NCI-H82 (cell line): ENCODE results near the gene FOXB1.

Source experiments
- DNase-seq: peaks from one replicate; lab custom pipeline; 2025; lab: John Stamatoyannopoulos, UW

Gene FOXB1

DNA sequence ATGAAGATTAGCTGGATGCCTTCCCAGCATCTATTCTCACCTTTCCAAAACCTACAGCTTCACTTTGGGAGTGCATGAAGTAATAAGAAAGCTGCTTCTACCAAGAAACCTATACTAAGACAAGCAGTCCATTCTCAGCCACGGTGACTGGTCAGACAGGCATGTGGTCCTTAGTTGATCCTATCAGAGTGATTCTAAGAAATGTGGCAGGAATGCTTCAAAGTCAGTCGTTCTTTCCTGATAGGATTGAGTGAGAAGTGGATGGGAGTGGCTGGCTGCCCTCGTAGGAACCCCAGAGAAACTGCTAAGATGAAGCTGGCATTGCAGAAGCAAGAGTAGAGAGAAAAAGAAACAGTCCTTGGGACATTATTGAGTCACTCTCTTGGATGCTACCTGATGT is 16.6 kb downstream of the FOXB1 start:
- no peak for DNase-seq

DNA sequence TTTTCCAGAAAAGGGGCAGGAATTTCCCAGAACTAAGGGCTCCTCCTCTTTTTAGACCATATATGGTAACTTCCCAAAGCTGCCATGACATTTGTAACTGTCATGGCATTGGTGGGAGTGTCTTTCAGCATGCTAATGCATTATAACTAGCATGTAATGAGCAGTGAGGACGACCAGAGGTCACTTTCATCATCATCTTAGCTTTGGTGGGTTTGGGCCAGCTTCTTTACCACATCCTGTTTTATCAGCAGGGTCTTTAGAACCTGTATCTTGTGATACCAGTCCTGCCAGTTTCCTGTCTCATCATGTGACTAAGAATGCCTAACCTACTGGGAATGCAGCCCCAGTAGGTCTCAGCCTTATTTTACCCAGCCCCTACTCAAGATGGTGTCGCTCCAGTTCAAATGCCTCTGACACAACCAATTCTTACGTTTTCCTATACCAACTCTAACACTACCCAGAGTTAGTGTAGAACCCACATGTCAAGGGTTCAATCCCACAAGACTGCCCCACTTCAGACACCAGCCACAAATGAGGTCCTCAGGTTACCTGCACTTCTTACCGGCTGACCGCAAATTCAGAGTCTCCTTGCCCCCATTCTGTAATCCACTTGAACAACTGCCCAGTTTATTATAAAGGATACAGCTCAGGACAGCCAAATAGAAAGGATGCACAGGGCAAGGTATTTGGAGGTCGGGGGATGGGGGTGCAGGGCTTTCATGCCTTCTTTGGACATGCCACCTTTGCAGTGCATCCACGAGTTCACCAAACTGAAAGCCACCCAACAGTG is 17.7 kb downstream of the FOXB1 start:
- DNase-seq = no peak

DNA sequence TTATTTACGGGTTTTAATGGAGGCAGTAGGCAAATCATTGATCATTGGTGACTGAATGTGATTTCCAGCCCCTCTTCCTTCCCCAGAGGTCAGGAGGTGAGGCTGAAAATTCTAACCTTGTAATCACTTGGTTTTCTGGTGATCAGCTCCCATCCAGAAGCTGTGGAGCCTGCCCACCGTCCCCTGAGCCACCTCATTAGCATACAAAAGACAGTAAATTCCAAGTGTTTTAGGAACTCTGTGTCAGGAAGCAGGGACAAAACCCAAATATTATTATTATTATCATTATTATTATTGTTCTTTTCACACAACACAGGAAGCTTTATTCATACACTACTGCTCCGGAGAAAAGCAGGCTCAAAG is 18.2 kb downstream of the FOXB1 start:
- no peak for DNase-seq

GRCh38 chr15:60026555-60026954 is 22.4 kb downstream of the FOXB1 start:
- no peak for DNase-seq

- no peak for DNase-seq
Observed at GRCh38 chr15:60035344-60035743, 31.2 kb downstream of the FOXB1 start.

GRCh38 chr15:60039316-60039715 is 35.2 kb downstream of the FOXB1 start:
- no peak for DNase-seq

DNA sequence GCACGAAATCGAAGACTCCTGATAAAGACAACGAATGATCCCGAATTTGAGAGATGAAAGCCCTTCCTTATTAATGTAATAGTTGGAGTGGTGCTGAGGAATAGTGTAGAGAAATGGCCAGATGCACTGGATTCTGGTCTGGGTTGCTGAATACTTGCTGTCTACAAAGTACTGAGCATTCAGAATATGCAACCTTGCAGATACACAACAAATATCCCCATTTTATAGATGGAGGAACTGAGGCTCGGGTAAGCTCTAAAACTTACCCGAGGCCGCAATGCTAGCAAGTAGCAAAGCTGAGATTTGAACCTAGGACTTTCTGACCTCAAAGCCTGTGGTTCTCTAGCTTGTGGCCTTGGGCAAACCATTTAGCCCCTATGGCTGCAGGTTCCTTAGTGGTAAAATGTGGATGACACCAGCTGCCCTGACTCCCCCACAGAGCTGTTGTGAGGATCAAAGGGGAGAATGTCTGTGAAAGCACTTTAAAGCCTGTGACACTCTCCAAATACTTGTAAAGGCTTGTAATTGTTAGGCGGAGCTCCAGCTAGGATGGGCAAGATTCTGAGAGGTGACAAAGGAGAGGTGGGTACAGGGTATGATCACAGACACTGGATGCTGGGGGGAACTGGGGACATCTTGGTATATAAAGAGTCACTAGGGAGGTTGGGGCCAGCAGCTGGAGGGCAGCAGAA is 39.8 kb downstream of the FOXB1 start:
- no peak for DNase-seq

GRCh38 chr15:60044636-60045270 is 40.6 kb downstream of the FOXB1 start:
- no peak for DNase-seq

GRCh38 chr15:60047701-60048100 is 43.6 kb downstream of the FOXB1 start:
- no peak for DNase-seq

- DNase-seq = no peak
Observed at GRCh38 chr15:60049948-60050347, 45.8 kb downstream of the FOXB1 start.

DNA sequence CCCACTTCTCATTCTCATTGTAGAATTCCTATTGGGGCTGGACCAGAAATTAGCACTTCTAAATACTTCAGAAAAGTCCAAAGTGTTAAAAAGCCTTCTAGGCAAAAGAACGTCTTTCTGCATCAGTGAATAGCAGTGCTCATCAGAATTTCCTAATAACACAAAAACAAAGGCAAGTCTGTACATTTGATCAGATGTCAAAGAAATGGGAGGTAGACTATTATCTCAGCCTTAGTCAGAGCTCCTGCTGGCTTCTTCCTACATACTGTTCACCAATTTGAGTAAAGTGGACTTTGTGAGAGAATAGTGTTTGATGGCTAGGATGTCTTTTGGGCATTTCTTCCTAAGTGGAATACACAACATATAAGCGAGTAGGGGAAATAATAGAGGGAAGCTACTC is 48.7 kb downstream of the FOXB1 start:
- no peak for DNase-seq

- no peak for DNase-seq
Observed at GRCh38 chr15:60054472-60054871, 50.4 kb downstream of the FOXB1 start.
